ENCODE data around the gene ATP10A.

The ATP10A gene

DNA sequence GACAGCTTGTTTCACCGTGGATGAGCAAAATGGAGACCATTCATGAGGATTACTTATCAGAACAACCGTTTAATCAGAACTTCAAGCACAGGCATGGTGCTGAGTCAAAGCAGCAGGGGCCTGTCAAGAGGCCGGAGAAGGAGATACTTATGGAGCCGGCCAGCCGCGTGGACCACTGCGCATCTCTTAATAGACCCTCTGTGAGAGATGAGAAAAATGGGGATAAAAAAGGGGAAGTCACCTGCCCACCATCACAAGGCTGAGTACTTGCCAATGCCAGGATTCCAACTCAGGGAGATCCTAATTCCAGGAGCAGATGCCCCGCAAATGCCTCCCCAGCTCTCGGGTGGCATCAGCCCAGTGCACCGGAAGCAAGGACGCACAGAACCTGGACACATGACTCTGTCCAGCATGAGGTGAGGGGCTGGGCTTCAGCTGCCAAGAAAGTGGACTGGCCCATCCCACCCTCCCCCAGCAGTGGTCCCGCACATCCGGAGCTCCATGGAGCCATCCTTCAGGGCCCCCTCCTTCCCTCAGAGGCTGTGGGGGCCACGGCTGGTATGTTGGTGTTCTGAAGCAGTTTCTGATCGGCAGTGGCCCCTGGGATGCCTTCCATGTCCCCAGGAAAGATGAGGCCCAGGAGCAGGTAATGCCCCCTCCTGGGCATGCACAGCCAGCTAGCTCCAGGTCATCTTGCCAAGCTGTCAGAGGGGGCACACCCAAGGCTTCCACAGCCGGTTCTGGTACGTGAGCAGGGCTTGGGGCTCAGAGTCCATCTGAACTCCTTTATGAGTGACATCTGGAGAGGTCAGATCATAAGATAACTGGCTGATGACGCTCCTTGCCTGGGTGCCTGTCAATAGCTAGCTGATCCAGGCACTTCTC lies 143.8 kb downstream of the ATP10A start:
- Histone ChIP-seq H3K27ac (peak overlapping the region; percentile 50 to 88), H3K4me3 (no peak overlapping the region)
- DNase-seq (ENCODE audit: low spot score): no peak
- TF ChIP-seq, protein P1, sequence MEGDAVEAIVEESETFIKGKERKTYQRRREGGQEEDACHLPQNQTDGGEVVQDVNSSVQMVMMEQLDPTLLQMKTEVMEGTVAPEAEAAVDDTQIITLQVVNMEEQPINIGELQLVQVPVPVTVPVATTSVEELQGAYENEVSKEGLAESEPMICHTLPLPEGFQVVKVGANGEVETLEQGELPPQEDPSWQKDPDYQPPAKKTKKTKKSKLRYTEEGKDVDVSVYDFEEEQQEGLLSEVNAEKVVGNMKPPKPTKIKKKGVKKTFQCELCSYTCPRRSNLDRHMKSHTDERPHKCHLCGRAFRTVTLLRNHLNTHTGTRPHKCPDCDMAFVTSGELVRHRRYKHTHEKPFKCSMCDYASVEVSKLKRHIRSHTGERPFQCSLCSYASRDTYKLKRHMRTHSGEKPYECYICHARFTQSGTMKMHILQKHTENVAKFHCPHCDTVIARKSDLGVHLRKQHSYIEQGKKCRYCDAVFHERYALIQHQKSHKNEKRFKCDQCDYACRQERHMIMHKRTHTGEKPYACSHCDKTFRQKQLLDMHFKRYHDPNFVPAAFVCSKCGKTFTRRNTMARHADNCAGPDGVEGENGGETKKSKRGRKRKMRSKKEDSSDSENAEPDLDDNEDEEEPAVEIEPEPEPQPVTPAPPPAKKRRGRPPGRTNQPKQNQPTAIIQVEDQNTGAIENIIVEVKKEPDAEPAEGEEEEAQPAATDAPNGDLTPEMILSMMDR (IDR thresholded peaks at IDR 0.05): no peak

DNA sequence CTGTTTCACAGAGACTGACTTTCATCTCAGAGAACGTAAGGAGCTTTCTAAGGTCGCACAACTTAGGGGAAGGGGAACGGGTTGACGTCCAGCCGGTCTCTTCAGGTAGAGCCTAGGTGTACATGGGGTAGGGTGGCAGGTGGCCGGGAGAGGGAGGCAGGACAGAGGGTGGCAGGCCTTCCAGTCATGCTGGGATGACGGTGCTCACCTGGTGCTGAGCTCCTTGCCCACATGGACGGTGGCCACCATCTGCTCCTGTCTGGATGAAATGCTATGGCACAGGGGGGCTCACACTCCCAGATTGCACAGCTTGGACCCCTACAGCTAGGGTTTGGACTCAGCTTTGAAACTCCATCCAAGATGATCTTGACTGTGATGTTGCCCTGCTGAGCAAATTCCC lies 144.5 kb downstream of the ATP10A start:
- no peak for DNase-seq (ENCODE audit: low spot score)
- Histone ChIP-seq H3K4me3 (no peak overlapping the region), H3K27ac (peak overlapping the region; percentile 50 to 88)
- TF ChIP-seq, protein P1 (IDR thresholded peaks at IDR 0.05): no peak

DNA sequence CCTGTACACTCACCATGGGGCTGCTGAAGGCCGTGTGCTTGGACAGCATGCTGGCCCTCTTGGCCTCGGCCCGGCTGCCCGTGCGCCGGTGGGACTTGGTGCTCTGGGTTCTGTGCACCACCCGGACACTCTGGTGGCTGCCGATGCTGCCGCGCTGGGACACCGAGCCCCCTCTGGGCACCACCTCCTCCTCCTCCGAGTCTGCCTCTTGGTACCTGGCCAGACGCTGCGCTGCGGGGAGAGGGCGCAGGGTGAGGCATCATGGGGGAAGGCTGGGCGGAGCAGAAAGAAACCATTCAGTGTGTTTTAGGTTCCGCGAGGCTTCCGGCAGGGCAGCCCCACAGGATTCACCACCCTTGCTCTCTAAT lies 145.0 kb downstream of the ATP10A start:
- Histone ChIP-seq H3K4me3 (no peak overlapping the region), H3K27ac (peak overlapping the region; percentile 50 to 88)
- TF ChIP-seq, protein P1 (IDR thresholded peaks at IDR 0.05): no peak
- DNase-seq (ENCODE audit: low spot score): no peak

DNA sequence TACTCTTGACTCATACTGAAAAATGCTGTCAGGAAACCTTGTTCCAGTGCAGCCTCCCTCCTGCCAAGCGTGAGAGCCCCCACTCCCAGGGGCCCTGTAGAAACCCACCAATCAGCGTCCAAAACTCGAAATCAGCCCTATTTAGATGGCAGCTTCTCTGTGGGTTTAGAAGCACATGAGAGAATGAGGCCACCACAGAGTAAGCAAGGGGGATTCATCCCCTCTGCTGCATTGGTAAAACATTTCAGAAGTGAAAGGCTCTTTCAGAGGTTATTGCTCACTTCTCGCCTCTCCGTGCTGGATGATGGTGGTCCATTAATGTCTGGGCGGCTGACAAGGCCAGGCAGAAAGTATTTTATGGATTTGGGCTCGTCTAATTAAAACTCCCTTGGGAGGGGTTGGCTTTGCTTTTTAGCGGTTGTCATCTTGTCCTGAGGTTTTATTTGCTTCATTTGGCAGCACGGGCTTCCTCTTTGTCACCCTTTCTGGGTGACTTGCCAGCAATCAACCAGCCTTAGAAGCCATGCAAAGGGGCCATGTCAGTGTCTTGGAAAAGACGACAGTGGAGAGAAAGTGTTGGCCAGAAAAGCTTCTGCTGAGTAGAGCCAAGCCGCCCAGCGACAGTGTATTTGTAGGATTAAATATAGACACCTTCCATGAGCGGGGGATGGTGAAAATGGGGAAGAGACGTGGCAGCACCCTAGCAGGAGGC lies 145.5 kb downstream of the ATP10A start:
- no peak overlapping the region for H3K4me3 ChIP-seq
- peak overlapping the region; percentile 50 to 88 for H3K27ac ChIP-seq

DNA sequence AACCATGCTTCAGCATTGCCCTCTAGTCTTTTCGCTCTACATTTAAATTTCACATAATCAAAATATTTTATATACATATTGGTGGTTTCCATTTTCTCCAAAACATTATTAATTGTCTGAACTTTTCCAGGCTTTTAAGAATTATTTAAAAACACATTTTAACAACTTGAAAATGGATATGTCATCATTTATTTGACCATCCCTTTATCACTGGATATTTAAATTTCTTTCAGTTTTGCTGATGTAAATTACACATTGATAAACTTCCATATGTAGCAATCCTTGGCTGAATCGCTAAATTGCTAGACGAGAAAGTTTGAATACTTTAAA lies 146.0 kb downstream of the ATP10A start:
- no peak for DNase-seq (ENCODE audit: low spot score)
- Histone ChIP-seq H3K27ac (peak overlapping the region; percentile 50 to 88), H3K4me3 (no peak overlapping the region)
- TF ChIP-seq, protein P1 (IDR thresholded peaks at IDR 0.05): no peak

More for the DNA sequence above, 145.5 kb downstream of the ATP10A start:
- no peak for DNase-seq (ENCODE audit: low spot score)
- TF ChIP-seq, protein P1 (IDR thresholded peaks at IDR 0.05): no peak

DNA sequence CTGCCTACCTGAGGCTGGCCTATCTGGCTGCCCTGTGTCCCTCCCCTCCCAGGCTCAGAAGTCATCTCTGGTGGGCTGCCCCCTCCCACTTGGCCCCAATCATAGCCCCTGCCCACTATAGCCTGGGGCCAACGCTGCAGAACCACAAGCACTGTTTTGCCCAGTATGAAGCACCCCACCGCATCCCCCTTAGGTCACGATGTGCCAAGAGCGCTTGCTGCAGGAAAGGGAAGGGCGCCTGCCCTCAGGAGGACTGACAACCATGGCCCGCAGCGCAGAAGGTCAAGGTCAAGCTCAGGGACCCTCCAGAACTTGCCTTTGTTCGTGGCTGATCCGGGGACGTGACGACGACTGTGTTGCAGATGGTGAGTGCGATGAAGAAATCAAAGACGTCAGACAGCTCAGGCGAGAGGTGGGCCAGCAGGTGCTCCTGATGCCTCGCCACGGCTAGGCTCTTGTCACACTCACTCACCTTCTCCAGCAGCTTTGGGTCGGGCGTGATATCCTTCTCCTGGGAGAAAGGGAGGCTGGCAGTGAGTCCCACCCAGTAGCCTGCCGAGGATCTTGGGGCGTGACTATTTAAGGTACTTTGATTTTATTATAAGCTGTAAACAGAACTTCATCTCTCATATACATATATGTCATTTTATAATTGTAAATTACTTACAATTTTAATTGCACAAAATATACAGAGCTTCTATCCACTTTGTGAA lies 146.6 kb downstream of the ATP10A start:
- DNase-seq (ENCODE audit: low spot score): no peak
- H3K27ac ChIP-seq: peak overlapping the region in 1 of 2 donors; percentile 54
- no peak overlapping the region for H3K4me3 ChIP-seq
- TF ChIP-seq, protein P1 (IDR thresholded peaks at IDR 0.05): no peak
